Measurements from ENCODE around the gene WBP2. TPM values are rescaled to one million over a fixed set of nuclear protein-coding genes. Genes with fewer than 3 reads are reported as not detected.
A peak's percentile ranks its signal among the peaks of the same experiment; 100 is the strongest.

WBP2 gene
- total and polyA plus RNA-seq, 2 of the 13 experiments (the other 11 are each of a cell fraction or from before 2014, with no cell fraction given): 29.2 to 29.5 TPM

- TF ChIP-seq AKNA (CRISPR knock-in tag; IDR thresholded peaks at IDR 0.05; ENCODE audit: borderline replicate concordance) (no peak), MED8 (CRISPR knock-in tag; IDR thresholded peaks at IDR 0.05; ENCODE audit: insufficient replicate concordance) (peak; percentile 19), ZNF441 (CRISPR knock-in tag; IDR thresholded peaks at IDR 0.05; ENCODE audit: borderline replicate concordance) (no peak), TARDBP (CRISPR knock-in tag; IDR thresholded peaks at IDR 0.05) (no peak), RNF2 (conservative IDR thresholded peaks at IDR 0.05; ENCODE audit: low read depth) (no peak), PREB (CRISPR knock-in tag; IDR thresholded peaks at IDR 0.05) (no peak), ZNF678 (CRISPR knock-in tag; IDR thresholded peaks at IDR 0.05) (peak; percentile 70; the same call in 1 of the 2 replicates), PAWR (CRISPR knock-in tag; IDR thresholded peaks at IDR 0.05; ENCODE audit: borderline replicate concordance) (no peak), ISL2 (CRISPR knock-in tag; IDR thresholded peaks at IDR 0.05) (peak; percentile 77; the same call in 1 of the 2 replicates), ZSCAN9 (CRISPR knock-in tag; IDR thresholded peaks at IDR 0.05; ENCODE audit: borderline replicate concordance) (peak; percentile 80), MYNN (CRISPR knock-in tag; IDR thresholded peaks at IDR 0.05; ENCODE audit: low read depth) (peak; percentile 89; the same call in 1 of the 2 replicates), SPEN (CRISPR knock-in tag; IDR thresholded peaks at IDR 0.05; ENCODE audit: low read depth) (peak; percentile 72; the same call in 1 of the 2 replicates), SKI (IDR thresholded peaks at IDR 0.05; ENCODE audit: partially characterized antibody) (peak; percentile 61), ZNF672 (CRISPR knock-in tag; IDR thresholded peaks at IDR 0.05) (no peak), MED13 (CRISPR knock-in tag; IDR thresholded peaks at IDR 0.05) (no peak), ZBTB33 (CRISPR knock-in tag; IDR thresholded peaks at IDR 0.05) (peak; percentile 97)
- TF ChIP-seq, protein P1, sequence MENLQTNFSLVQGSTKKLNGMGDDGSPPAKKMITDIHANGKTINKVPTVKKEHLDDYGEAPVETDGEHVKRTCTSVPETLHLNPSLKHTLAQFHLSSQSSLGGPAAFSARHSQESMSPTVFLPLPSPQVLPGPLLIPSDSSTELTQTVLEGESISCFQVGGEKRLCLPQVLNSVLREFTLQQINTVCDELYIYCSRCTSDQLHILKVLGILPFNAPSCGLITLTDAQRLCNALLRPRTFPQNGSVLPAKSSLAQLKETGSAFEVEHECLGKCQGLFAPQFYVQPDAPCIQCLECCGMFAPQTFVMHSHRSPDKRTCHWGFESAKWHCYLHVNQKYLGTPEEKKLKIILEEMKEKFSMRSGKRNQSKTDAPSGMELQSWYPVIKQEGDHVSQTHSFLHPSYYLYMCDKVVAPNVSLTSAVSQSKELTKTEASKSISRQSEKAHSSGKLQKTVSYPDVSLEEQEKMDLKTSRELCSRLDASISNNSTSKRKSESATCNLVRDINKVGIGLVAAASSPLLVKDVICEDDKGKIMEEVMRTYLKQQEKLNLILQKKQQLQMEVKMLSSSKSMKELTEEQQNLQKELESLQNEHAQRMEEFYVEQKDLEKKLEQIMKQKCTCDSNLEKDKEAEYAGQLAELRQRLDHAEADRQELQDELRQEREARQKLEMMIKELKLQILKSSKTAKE (CRISPR knock-in tag; IDR thresholded peaks at IDR 0.05; ENCODE audit: borderline replicate concordance): peak; percentile 72; the same call in 1 of the 2 replicates
- TF ChIP-seq, protein P2, sequence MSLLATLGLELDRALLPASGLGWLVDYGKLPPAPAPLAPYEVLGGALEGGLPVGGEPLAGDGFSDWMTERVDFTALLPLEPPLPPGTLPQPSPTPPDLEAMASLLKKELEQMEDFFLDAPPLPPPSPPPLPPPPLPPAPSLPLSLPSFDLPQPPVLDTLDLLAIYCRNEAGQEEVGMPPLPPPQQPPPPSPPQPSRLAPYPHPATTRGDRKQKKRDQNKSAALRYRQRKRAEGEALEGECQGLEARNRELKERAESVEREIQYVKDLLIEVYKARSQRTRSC (CRISPR knock-in tag; IDR thresholded peaks at IDR 0.05; ENCODE audit: low read depth): no peak
Observed at GRCh38 chr17:75869282-75870141, 14.4 kb upstream of the WBP2 start (continued).

Measured in HepG2 (cell line).